Limb (tissue), 2 donors: ENCODE results near the gene PAN2.
"Not testable (repeated sequence)": the region's sequence is repeated elsewhere in the genome, so short reads cannot be mapped to it uniquely, and the experiment has no call there.

Source experiments
- DNase-seq, 2 donors: peaks; one replicate each; pipeline ENCODE4 v3.0.0-alpha.2; 2016; ENCODE audit errors: extremely low spot score in 2 of 2

Gene PAN2

GRCh38 chr12:56311003-56311402 lies 22.8 kb downstream of the PAN2 start:
- no peak for DNase-seq

- DNase-seq, result no peak
Observed at GRCh38 chr12:56308714-56309113, 25.1 kb downstream of the PAN2 start.

- DNase-seq, result no peak
Observed at GRCh38 chr12:56307221-56307965, 26.4 kb downstream of the PAN2 start.

GRCh38 chr12:56304872-56305590 lies 28.8 kb downstream of the PAN2 start:
- DNase-seq, result no peak

GRCh38 chr12:56304276-56304675 lies 29.5 kb downstream of the PAN2 start:
- DNase-seq, result no peak

GRCh38 chr12:56300644-56301464 lies 32.9 kb downstream of the PAN2 start:
- no peak for DNase-seq

- peak; percentile 98 to 99 for DNase-seq
Observed at GRCh38 chr12:56299853-56300643, 33.8 kb downstream of the PAN2 start, which contains the start of gene CS. Gene CS (minus strand): TSS chr12:56300330. CDS start chr12:56300201, 129 bp downstream.

GRCh38 chr12:56299308-56299852 lies 34.4 kb downstream of the PAN2 start:
- DNase-seq, result no peak

- no peak for DNase-seq
Observed at GRCh38 chr12:56298828-56299227, 35.0 kb downstream of the PAN2 start.

- DNase-seq, result no peak
Observed at GRCh38 chr12:56297400-56297799, 36.4 kb downstream of the PAN2 start.

- no peak for DNase-seq
Observed at GRCh38 chr12:56296295-56296694, 37.5 kb downstream of the PAN2 start.

- DNase-seq, result no peak
Observed at GRCh38 chr12:56293795-56294194, 40.0 kb downstream of the PAN2 start.

GRCh38 chr12:56288705-56289387 lies 45.0 kb downstream of the PAN2 start:
- no peak for DNase-seq

GRCh38 chr12:56286044-56286830 lies 47.6 kb downstream of the PAN2 start:
- no peak for DNase-seq

- not testable (repeated sequence) for DNase-seq
Observed at GRCh38 chr12:56284263-56284662, 49.5 kb downstream of the PAN2 start.

- DNase-seq, result no peak
Observed at GRCh38 chr12:56282579-56282978, 51.2 kb downstream of the PAN2 start.

GRCh38 chr12:56282030-56282429 lies 51.8 kb downstream of the PAN2 start:
- no peak for DNase-seq

- DNase-seq, result no peak
Observed at GRCh38 chr12:56280849-56281248, 53.0 kb downstream of the PAN2 start.

GRCh38 chr12:56278905-56279304 lies 54.9 kb downstream of the PAN2 start:
- DNase-seq, result no peak

GRCh38 chr12:56274299-56274698 lies 59.5 kb downstream of the PAN2 start:
- no peak for DNase-seq
